ENCODE data around the gene C2orf74.
"Not testable (repeated sequence)": the region's sequence is repeated elsewhere in the genome, so short reads cannot be mapped to it uniquely, and the experiment has no call there.

Gene C2orf74

GRCh38 chr2:61161888-61162287, at the start of gene C2orf74:
TSS of gene C2orf74 (plus strand) at chr2:61162188. CDS start at chr2:61162515, 327 bp downstream.
- no peak within 1 kb of the TSS for H3K4me3 ChIP-seq (replicated peaks; ENCODE audit: low read depth, low read length)
- no peak for TF ChIP-seq CTCF (IDR thresholded peaks at IDR 0.05; ENCODE audit: low read length, missing control alignments)
- DNase-seq (ENCODE audit: low read depth): no peak

GRCh38 chr2:61114147-61114546, 47.8 kb upstream of the C2orf74 start:
- no peak for TF ChIP-seq CTCF (IDR thresholded peaks at IDR 0.05; ENCODE audit: low read length, missing control alignments)
- DNase-seq (ENCODE audit: low read depth): no peak

GRCh38 chr2:61116302-61116701, 45.7 kb upstream of the C2orf74 start:
- DNase-seq (ENCODE audit: low read depth): no peak
- H3K4me3 ChIP-seq (replicated peaks; ENCODE audit: low read depth, low read length): no peak overlapping the region
- TF ChIP-seq CTCF (IDR thresholded peaks at IDR 0.05; ENCODE audit: low read length, missing control alignments): no peak

More at GRCh38 chr2:61114147-61114546, 47.8 kb upstream of the C2orf74 start:
- no peak overlapping the region for H3K4me3 ChIP-seq (replicated peaks; ENCODE audit: low read depth, low read length)

GRCh38 chr2:61117534-61117933, 44.5 kb upstream of the C2orf74 start:
- H3K4me3 ChIP-seq (replicated peaks; ENCODE audit: low read depth, low read length): no peak overlapping the region
- no peak for DNase-seq (ENCODE audit: low read depth)
- TF ChIP-seq CTCF (IDR thresholded peaks at IDR 0.05; ENCODE audit: low read length, missing control alignments): no peak

DNA sequence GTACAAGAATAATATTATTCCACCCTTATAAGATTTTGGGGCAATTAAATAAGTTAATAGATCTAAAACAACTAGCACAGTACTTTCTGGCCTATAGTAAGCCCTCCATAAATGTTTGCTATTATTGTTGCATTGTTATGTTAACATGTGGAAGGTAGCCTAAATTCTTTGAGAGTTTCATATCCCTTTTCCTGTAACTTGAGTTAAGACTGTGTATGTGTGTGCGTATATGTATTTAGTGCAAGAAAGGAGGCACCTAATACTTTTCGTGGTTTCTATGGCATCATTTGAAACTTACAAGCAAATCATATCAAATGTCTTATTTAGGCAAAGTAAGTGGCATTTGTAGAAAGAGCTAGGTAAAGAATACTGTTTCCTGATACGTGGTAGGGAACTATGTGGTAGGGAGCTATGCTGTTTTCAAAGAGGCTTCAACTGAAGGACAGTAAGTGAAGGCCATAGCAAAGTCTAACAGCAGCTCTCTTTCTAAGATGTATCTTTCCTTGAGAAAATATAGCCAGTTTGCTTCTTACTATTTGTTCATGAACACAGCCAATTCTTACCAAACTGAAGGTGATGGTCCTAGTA, 36.8 kb upstream of the C2orf74 start:
- no peak for TF ChIP-seq CTCF (IDR thresholded peaks at IDR 0.05; ENCODE audit: low read length, missing control alignments)
- H3K4me3 ChIP-seq (replicated peaks; ENCODE audit: low read depth, low read length): no peak overlapping the region
- DNase-seq (ENCODE audit: low read depth): no peak

DNA sequence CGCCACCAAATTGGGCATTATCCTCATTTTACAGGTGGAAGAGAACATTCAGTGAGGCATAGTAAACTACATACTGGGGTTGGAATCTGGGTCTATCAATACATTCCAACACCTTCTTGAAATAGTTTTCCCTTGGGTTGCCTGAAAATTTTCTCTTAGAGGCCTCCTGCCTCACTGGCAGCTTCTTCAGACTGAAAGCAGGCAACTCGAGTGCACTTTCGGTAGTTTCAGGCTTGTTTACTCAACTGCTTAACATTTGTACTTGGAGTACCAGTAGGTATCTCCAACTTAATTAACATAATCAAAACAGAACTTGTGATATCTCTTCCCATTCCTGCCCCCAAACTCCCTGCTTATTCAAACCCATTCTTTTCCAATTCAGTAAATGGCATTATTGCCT, 36.2 kb upstream of the C2orf74 start:
- H3K4me3 ChIP-seq (replicated peaks; ENCODE audit: low read depth, low read length): no peak overlapping the region
- no peak for TF ChIP-seq CTCF (IDR thresholded peaks at IDR 0.05; ENCODE audit: low read length, missing control alignments)
- DNase-seq (ENCODE audit: low read depth): no peak

- H3K4me3 ChIP-seq (replicated peaks; ENCODE audit: low read depth, low read length); DNase-seq (ENCODE audit: low read depth): not testable (repeated sequence)
Observed at GRCh38 chr2:61128122-61128521, 33.9 kb upstream of the C2orf74 start.
